ENCODE results near the gene KCNJ13. TPM values are rescaled to one million over a fixed set of nuclear protein-coding genes. Genes with fewer than 3 reads are reported as not detected.

The KCNJ13 gene
- total RNA-seq (2014; rRNA removed; shearing (Covaris generic)): not detected in 2 replicates

DNA sequence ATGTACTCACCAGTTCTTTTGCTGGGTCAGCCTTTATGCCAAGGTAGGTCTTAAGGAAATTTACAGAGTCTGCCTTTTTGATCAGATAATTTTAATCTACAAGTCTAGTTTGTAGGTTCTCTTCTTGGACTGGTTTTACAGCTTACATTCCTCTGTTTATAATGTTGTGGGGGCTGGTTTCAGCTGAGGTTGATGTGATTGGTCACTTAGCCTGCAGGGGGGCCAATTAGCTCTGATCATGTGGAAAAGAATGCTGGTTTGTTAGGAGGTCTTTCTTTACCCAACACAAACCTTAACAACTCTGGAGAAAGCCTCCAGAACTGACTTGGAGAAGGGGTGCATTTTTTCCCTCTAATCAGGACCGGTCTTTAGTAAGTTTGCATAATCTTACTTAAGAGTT is at the start of gene KCNJ13:
TSS of gene KCNJ13 (minus strand) at position 131 of the 400 bp plus-strand sequence. CDS start 5,203 bp downstream, outside the sequence.
- Histone ChIP-seq H3K4me3 (ENCODE audit: insufficient read depth, low read depth, low read length) (no peak within 1 kb of the TSS), H3K27me3 (ENCODE audit: control insufficient read depth, insufficient read depth, low read length) (no peaks in the 10 kb centered on the region), H3K36me3 (replicated peaks; ENCODE audit: control insufficient read depth, insufficient read depth, low read length) (no peaks in the 10 kb centered on the region; the same call in 1 of the 2 replicates)
- DNase-seq: peak; percentile 54

DNA sequence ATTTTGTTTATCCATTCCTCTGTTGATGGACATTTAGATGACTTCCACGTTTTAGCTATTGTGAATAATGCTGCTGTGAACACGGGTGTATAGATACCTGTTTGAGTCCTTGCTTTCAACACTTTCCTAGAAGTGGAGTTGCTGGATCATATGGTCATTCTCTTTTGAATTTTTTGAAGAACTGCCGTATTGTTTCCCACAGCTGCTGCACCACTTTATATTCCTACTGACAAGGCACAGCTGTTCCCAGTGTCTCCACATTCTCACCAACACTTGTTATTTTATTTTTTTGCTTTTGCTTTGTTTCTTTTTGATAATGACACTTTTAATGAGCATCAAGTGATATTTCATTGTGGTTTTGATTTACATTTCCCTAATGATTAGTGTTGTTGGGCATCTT is 41.4 kb upstream of the KCNJ13 start:
- Histone ChIP-seq H3K4me3 (ENCODE audit: insufficient read depth, low read depth, low read length) (no peak overlapping the region), H3K36me3 (replicated peaks; ENCODE audit: control insufficient read depth, insufficient read depth, low read length) (peaks cover 9% of the 10 kb centered on the region), H3K27me3 (ENCODE audit: control insufficient read depth, insufficient read depth, low read length) (no peaks in the 10 kb centered on the region)
- no peak for DNase-seq

DNA sequence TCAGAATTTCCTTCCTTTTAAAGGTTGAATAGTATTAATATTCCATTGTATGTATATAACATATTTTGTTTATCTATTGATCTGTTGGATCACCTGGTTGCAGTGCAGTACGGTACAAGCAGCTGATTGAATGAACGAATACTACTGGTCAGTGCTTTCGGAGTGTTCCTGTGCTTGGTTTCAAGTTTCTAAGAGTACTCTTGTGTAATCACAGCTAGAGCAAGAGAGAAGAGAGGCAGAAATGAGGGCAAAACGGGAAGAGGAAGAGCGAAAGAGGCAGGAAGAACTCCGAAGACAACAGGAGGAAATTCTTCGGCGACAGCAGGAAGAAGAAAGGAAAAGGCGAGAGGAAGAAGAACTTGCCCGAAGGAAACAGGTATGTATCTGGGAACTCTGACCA is 40.3 kb upstream of the KCNJ13 start:
- Histone ChIP-seq H3K27me3 (ENCODE audit: control insufficient read depth, insufficient read depth, low read length) (no peaks in the 10 kb centered on the region), H3K4me3 (ENCODE audit: insufficient read depth, low read depth, low read length) (no peak overlapping the region), H3K36me3 (replicated peaks; ENCODE audit: control insufficient read depth, insufficient read depth, low read length) (peaks cover 9% of the 10 kb centered on the region)
- DNase-seq: no peak

DNA sequence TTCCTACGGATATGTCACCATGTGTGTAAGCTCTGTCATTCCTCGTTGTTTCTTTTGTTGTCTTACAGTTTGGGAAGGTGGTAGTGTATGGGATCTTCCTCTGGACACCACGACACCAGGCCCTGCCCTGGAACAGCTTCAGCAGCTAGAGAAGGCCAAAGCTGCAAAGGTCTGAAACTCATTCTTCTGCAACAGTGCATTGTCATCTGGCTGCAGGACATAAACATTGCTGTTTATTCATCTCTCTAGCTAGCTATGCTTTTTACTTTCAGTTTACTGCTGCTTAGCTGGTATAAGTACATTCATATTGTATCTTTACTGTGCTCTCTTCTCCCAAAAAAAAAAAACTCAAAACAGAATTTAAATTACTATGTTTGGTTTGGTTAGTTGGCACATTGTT is 39.2 kb upstream of the KCNJ13 start:
- no peak for DNase-seq
- H3K4me3 ChIP-seq (ENCODE audit: insufficient read depth, low read depth, low read length): no peak overlapping the region
- peaks cover 11% of the 10 kb centered on the region for H3K36me3 ChIP-seq (replicated peaks; ENCODE audit: control insufficient read depth, insufficient read depth, low read length)
- H3K27me3 ChIP-seq (ENCODE audit: control insufficient read depth, insufficient read depth, low read length): no peaks in the 10 kb centered on the region

DNA sequence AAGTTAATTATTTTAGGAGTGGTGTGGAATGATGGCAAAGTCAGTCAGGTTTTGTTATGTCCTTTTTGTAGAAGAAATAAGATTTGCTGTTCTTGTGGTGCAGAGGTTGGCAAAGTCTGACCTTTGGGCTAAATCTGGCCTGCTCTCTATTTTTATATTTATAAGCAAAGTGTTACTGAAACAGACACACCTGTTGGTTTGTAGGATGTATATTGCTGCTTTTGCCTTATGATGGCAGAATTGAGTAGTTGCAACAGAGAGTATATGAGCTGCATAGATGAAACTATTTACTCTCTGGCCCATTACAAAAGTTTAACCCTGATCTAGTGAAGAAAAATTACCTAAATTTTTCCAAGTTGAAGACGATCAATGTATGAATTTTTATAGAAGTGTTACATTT is 34.1 kb upstream of the KCNJ13 start:
- DNase-seq: no peak
- H3K4me3 ChIP-seq (ENCODE audit: insufficient read depth, low read depth, low read length): no peak overlapping the region
- peaks cover 17% of the 10 kb centered on the region for H3K36me3 ChIP-seq (replicated peaks; ENCODE audit: control insufficient read depth, insufficient read depth, low read length)
- no peaks in the 10 kb centered on the region for H3K27me3 ChIP-seq (ENCODE audit: control insufficient read depth, insufficient read depth, low read length)

DNA sequence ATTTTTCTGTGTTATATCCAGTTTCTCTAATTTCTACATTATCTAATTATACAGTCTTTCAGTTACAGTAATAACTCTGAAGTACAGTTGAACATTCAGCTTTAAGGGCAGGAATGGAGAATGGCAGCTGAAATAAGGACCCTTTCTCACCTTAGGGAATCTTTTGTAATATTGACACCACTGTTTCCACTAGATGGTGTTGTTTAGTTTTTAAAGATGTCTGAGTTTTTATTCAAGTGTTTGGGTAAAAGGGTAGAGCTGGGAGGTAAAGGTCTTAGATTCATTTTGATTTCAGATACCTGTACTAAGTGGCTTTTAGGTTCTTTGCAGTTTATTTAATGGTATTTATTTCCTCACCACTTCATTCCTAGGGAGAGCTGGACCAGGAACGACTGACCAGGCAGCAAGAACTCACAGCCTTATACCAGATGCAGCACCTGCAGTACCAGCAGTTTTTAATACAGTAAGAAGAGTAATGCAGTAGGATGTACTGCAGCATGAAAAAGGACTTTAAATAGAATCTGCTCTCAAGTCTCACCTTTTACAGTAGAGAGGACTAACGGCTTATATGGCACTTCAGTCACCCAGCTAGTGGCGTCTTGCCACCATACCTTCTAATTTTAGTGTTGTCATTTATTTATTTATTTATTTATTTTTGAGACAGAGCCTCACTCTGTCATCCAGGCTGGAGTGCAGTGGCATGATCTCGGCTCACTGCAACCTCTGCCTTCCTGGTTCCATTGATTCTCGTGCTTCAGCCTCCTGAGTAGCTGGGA is 33.2 kb upstream of the KCNJ13 start:
- Histone ChIP-seq H3K27me3 (ENCODE audit: control insufficient read depth, insufficient read depth, low read length) (no peaks in the 10 kb centered on the region), H3K36me3 (replicated peaks; ENCODE audit: control insufficient read depth, insufficient read depth, low read length) (peaks cover 16% of the 10 kb centered on the region), H3K4me3 (ENCODE audit: insufficient read depth, low read depth, low read length) (no peak overlapping the region)
- no peak for DNase-seq

DNA sequence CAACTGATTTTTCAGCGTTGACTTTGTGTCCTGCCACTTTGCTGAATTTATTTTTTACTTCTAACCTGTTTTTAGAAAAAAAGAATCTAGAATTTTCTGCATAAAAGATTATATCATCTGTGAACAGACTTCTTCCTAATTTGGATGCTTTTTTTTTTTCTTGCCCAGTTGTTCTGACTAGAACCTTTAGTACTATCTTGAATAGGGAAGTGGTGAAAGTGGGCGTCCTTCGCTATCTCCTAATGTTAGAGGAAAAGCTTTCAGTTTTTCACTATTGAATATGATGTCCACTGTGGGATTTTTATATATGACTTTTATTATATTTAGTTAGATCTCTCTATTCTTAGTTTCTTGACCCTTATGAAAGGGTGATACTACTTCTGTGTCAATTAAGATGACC is 25.7 kb upstream of the KCNJ13 start:
- DNase-seq: no peak
- no peak overlapping the region for H3K4me3 ChIP-seq (ENCODE audit: insufficient read depth, low read depth, low read length)
- H3K27me3 ChIP-seq (ENCODE audit: control insufficient read depth, insufficient read depth, low read length): no peaks in the 10 kb centered on the region
- peaks cover 6% of the 10 kb centered on the region for H3K36me3 ChIP-seq (replicated peaks; ENCODE audit: control insufficient read depth, insufficient read depth, low read length)

DNA sequence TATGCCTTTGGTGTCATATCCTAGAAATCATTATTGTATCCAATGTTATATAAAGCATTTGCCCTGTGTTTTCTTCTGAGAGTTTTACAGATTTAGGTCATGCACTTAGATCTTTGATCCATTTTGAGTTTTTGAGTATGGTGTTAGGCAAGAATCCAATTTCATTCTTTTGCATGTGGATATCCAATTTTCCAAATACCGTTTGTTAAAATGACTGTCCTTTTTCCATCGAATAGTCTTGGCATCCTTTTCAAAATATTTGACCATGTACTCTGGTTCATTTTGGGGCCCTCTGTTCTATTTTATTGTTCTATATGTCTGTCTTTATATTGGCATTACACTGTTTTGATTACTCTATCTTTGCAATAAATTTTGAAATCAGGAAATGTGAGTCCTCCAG is 23.8 kb upstream of the KCNJ13 start:
- Histone ChIP-seq H3K4me3 (ENCODE audit: insufficient read depth, low read depth, low read length) (no peak overlapping the region), H3K27me3 (ENCODE audit: control insufficient read depth, insufficient read depth, low read length) (no peaks in the 10 kb centered on the region), H3K36me3 (replicated peaks; ENCODE audit: control insufficient read depth, insufficient read depth, low read length) (peaks cover 4% of the 10 kb centered on the region)
- no peak for DNase-seq

DNA sequence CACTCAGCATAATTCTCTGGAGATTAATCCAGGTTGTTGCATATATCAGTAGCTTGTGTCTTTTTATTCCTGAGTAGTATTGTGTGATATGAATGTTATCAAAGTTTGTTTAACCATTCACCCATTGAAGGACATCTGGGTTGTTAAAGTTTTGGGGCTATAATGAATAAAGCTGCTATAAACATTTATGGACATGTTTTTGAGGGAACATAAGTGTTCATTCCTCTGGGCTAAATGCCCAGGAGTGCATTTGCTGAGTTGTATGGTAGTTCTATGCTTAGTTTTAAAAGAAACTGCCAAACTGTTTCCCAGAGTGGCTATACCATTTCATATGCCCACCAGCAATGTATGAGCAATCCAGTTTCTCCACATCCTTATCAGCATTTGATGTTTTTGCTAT is 21.8 kb upstream of the KCNJ13 start:
- Histone ChIP-seq H3K27me3 (ENCODE audit: control insufficient read depth, insufficient read depth, low read length) (no peaks in the 10 kb centered on the region), H3K4me3 (ENCODE audit: insufficient read depth, low read depth, low read length) (no peak overlapping the region), H3K36me3 (replicated peaks; ENCODE audit: control insufficient read depth, insufficient read depth, low read length) (peaks cover 4% of the 10 kb centered on the region)
- no peak for DNase-seq

DNA sequence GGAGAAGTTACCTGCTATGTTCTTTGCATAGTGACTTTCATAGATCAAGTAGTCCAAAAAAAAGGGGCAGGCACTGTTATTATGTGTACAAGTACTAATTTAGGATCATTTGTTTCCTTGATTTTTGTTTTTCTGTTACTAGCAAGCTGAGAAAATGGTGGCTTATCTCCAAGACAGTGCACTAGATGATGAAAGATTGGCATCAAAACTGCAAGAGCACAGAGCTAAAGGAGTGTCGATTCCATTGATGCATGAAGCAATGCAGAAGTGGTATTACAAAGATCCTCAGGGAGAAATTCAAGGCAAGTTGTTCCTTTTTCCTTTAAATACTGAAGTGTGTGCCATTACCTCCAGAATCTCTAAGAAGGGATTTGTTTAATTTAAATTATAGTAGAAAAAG is 19.6 kb upstream of the KCNJ13 start:
- no peaks in the 10 kb centered on the region for H3K27me3 ChIP-seq (ENCODE audit: control insufficient read depth, insufficient read depth, low read length)
- H3K4me3 ChIP-seq (ENCODE audit: insufficient read depth, low read depth, low read length): no peak overlapping the region
- no peak for DNase-seq
- peaks cover 13% of the 10 kb centered on the region for H3K36me3 ChIP-seq (replicated peaks; ENCODE audit: control insufficient read depth, insufficient read depth, low read length)

DNA sequence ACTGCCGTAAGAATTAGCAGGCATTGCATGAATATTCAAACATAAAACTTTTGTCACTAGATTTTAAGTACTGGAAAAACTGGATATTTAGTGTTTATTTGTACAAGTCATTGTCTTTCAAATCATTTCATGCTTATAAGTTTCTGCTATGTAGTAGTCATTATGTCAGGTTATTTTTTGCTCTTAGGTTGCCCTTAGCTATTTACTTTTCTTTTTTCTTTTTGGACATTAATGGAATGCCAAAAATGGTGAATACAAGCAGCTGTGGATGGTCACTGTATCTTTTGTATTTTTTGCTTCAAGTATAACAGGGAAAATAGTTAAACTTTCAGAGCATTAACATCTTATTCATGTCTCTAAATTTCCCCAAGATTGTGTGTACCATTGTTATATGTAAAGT is 18.6 kb upstream of the KCNJ13 start:
- H3K36me3 ChIP-seq (replicated peaks; ENCODE audit: control insufficient read depth, insufficient read depth, low read length): peaks cover 17% of the 10 kb centered on the region
- H3K4me3 ChIP-seq (ENCODE audit: insufficient read depth, low read depth, low read length): no peak overlapping the region
- DNase-seq: no peak
- H3K27me3 ChIP-seq (ENCODE audit: control insufficient read depth, insufficient read depth, low read length): no peaks in the 10 kb centered on the region

DNA sequence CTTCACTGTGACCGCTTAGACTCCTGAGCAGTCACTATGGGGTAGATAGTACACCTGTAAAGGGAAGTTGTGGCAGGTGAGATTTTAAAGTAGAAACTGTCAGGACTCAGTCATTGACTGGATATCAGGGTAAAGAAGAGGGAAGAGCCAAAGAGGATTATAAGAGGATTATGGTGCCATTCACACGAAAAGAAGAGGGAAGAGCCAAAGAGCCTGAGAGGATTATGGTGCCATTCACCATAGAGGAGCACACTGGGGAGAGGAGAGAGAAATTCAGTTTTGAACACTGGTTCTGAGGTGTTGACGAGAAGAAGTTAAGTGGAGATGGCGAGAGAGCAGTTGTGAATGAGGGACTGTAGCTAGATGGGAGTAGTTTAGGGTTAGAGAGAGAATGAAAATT is 16.9 kb upstream of the KCNJ13 start:
- Histone ChIP-seq H3K36me3 (replicated peaks; ENCODE audit: control insufficient read depth, insufficient read depth, low read length) (peaks cover 18% of the 10 kb centered on the region), H3K27me3 (ENCODE audit: control insufficient read depth, insufficient read depth, low read length) (no peaks in the 10 kb centered on the region), H3K4me3 (ENCODE audit: insufficient read depth, low read depth, low read length) (no peak overlapping the region)
- no peak for DNase-seq

DNA sequence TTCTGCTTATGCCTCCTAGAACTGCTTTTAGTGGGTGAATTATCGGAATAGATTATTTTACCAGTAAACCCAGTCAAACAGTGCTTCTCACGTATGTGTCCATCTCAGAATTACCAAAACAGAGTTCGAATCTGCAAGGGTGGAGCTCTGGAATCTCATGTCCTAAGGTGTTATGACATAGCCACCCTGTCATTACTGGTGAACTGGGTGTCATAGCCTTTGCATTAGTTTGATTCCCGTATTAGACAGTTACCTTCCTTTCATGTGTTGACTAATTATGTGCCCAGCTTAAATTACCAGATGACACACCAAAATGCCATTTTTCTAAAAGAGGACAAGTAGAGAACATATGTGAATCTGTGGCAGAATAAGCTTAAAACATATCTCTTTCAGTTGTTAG is 15.2 kb upstream of the KCNJ13 start:
- Histone ChIP-seq H3K4me3 (ENCODE audit: insufficient read depth, low read depth, low read length) (no peak overlapping the region), H3K36me3 (replicated peaks; ENCODE audit: control insufficient read depth, insufficient read depth, low read length) (peaks cover 19% of the 10 kb centered on the region), H3K27me3 (ENCODE audit: control insufficient read depth, insufficient read depth, low read length) (no peaks in the 10 kb centered on the region)
- DNase-seq: no peak

DNA sequence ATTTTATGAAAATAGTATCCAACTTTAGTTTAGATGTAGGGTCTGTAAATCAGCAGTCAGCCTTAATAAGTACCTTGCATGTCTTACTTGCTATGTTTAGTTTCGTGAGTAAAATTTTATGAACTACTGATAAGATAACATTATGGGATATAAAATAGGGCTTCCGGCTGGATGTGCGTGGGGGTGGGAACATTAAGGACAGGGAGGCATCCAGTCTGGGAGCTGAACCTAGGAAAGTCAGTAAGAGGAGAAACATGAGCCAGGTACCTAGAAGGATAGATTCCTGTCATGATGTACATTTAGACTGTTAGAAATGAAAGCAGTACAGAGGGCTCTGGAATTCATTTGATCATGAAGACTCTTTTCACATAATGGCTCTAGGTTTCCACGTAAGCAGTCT is 12.7 kb upstream of the KCNJ13 start:
- DNase-seq: no peak
- H3K36me3 ChIP-seq (replicated peaks; ENCODE audit: control insufficient read depth, insufficient read depth, low read length): peaks cover 16% of the 10 kb centered on the region

DNA sequence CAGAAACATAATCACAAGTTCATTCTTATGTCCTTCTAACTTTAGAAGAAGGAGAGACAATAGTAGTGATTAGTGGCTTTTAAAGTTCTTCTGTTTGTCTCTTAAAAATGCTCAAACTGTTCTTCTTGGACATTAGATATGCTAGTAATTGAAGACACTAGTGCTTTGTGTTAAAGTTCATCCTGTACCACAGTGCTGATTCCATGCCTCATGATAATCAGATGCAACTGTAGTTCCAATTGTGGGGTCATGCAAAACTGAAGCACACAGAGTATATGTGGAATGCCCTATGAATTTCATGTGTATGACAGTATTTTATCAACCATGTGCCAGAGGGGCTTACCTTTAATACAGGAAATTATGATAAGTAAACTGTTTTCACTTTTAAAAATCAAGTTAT is 11.4 kb upstream of the KCNJ13 start:
- Histone ChIP-seq H3K27me3 (ENCODE audit: control insufficient read depth, insufficient read depth, low read length) (no peaks in the 10 kb centered on the region), H3K4me3 (ENCODE audit: insufficient read depth, low read depth, low read length) (no peak overlapping the region), H3K36me3 (replicated peaks; ENCODE audit: control insufficient read depth, insufficient read depth, low read length) (peaks cover 16% of the 10 kb centered on the region)
- DNase-seq: no peak

More for the DNA sequence above, 12.7 kb upstream of the KCNJ13 start:
- no peak overlapping the region for H3K4me3 ChIP-seq (ENCODE audit: insufficient read depth, low read depth, low read length)
- H3K27me3 ChIP-seq (ENCODE audit: control insufficient read depth, insufficient read depth, low read length): no peaks in the 10 kb centered on the region

DNA sequence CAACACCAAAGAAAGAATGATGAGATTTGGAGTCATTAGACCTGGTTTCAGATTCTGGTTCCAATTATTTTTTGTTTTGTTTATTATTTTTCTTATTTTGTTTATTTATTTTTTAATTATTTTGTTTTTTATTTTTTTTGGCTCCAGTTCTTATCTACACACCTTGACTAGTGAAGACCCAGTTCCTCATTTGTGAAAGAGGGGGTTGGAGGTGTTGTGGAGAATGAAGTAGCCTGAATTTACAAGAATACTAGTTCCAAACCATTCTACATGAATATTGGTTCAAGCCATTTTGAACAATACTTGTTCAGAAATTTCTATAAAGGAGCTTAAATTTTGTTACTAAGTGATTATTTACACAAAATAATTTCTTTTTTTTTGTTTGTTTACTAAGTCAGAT is 6.9 kb upstream of the KCNJ13 start:
- H3K27me3 ChIP-seq (ENCODE audit: control insufficient read depth, insufficient read depth, low read length): no peaks in the 10 kb centered on the region
- DNase-seq: no peak
- peaks cover 2% of the 10 kb centered on the region for H3K36me3 ChIP-seq (replicated peaks; ENCODE audit: control insufficient read depth, insufficient read depth, low read length)
- no peak overlapping the region for H3K4me3 ChIP-seq (ENCODE audit: insufficient read depth, low read depth, low read length)

Data from H7 (cell line).